ENCODE results near the gene PBRM1.
"Not testable (repeated sequence)": the region's sequence is repeated elsewhere in the genome, so short reads cannot be mapped to it uniquely, and the experiment has no call there.

PBRM1 gene

GRCh38 chr3:52685709-52686691 is at the start of gene PBRM1, which contains the start of gene GNL3:
PBRM1 (minus strand) TSS chr3:52685913.
GNL3 (plus strand) TSS chr3:52686032; CDS start chr3:52686093, 61 bp downstream.
- peak; percentile 84 to 89 for DNase-seq

GRCh38 chr3:52733256-52733891 is 47.7 kb upstream of the PBRM1 start:
- DNase-seq: no peak

GRCh38 chr3:52731590-52731989 is 45.9 kb upstream of the PBRM1 start:
- DNase-seq: no peak

- no peak for DNase-seq
Measured at GRCh38 chr3:52730681-52731080, 45.0 kb upstream of the PBRM1 start.

- not testable (repeated sequence) for DNase-seq
Measured at GRCh38 chr3:52728753-52729152, 43.0 kb upstream of the PBRM1 start.

- no peak for DNase-seq
Measured at GRCh38 chr3:52724511-52724910, 38.8 kb upstream of the PBRM1 start.

GRCh38 chr3:52723935-52724334 is 38.2 kb upstream of the PBRM1 start:
- DNase-seq: no peak

GRCh38 chr3:52722491-52722890 is 36.8 kb upstream of the PBRM1 start:
- DNase-seq: no peak

GRCh38 chr3:52721730-52722008 is 36.0 kb upstream of the PBRM1 start:
- DNase-seq: no peak

- DNase-seq: no peak
Measured at GRCh38 chr3:52721002-52721729, 35.5 kb upstream of the PBRM1 start.

- DNase-seq: no peak
Measured at GRCh38 chr3:52719618-52720017, 33.9 kb upstream of the PBRM1 start.

GRCh38 chr3:52715714-52716305 is 30.1 kb upstream of the PBRM1 start:
- DNase-seq: no peak

GRCh38 chr3:52714335-52715302 is 28.9 kb upstream of the PBRM1 start:
- DNase-seq: no peak

- no peak for DNase-seq
Measured at GRCh38 chr3:52712291-52713212, 26.8 kb upstream of the PBRM1 start.

- no peak for DNase-seq
Measured at GRCh38 chr3:52710512-52710911, 24.8 kb upstream of the PBRM1 start.

- DNase-seq: no peak
Measured at GRCh38 chr3:52707585-52707984, 21.9 kb upstream of the PBRM1 start.

- peak; percentile 52 to 71 for DNase-seq
Measured at GRCh38 chr3:52705688-52706686, 20.3 kb upstream of the PBRM1 start, which contains the start of the genes GLT8D1 and SPCS1. GLT8D1 (minus strand) TSS chr3:52705791; CDS start chr3:52700460, 5,331 bp downstream. SPCS1 (plus strand) TSS chr3:52706106; CDS start chr3:52706247, 141 bp downstream.

- DNase-seq: no peak
Measured at GRCh38 chr3:52705438-52705687, 19.6 kb upstream of the PBRM1 start.

Measured in NCI-H1930 (cell line).